ENCODE data around the gene TOP3B.

DNA sequence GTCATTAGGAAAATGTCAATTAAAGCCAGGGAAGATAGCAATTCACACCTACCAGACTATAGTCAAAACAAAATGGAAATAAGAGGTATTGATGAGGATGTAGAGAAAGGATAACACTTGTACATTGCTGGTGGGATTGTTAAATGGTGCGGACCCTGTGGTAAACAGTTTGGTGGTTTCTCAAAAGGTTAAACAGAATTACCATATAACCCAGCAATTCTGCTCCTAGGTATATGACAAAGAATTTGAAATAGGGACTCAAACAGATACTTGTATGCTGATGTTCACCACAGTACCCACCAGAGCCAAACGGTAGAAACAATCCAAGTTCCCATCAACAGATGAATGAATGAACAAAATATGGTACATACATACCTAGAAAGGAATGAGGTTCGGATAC lies 33.0 kb upstream of the TOP3B start:
- TF ChIP-seq, protein P1, sequence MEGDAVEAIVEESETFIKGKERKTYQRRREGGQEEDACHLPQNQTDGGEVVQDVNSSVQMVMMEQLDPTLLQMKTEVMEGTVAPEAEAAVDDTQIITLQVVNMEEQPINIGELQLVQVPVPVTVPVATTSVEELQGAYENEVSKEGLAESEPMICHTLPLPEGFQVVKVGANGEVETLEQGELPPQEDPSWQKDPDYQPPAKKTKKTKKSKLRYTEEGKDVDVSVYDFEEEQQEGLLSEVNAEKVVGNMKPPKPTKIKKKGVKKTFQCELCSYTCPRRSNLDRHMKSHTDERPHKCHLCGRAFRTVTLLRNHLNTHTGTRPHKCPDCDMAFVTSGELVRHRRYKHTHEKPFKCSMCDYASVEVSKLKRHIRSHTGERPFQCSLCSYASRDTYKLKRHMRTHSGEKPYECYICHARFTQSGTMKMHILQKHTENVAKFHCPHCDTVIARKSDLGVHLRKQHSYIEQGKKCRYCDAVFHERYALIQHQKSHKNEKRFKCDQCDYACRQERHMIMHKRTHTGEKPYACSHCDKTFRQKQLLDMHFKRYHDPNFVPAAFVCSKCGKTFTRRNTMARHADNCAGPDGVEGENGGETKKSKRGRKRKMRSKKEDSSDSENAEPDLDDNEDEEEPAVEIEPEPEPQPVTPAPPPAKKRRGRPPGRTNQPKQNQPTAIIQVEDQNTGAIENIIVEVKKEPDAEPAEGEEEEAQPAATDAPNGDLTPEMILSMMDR (conservative IDR thresholded peaks at IDR 0.05): no peak
- TF ChIP-seq EZH2 (IDR thresholded peaks at IDR 0.05; ENCODE audit: low read depth): no peak

Data from PC-9 (cell line).